GM12873 (cell line): ENCODE results near the gene DSEL.

Source experiments
- TF ChIP-seq, protein P1 (sequence below): IDR thresholded peaks from 2 replicates; pipeline ENCODE4 v1.5.1; 2012; ENCODE audit warnings: low read depth, mild to moderate bottlenecking, moderate library complexity, low read length, control low read depth; ENCODE audit not compliant: insufficient read depth; ENCODE audit errors: missing control alignments

DSEL gene

DNA sequence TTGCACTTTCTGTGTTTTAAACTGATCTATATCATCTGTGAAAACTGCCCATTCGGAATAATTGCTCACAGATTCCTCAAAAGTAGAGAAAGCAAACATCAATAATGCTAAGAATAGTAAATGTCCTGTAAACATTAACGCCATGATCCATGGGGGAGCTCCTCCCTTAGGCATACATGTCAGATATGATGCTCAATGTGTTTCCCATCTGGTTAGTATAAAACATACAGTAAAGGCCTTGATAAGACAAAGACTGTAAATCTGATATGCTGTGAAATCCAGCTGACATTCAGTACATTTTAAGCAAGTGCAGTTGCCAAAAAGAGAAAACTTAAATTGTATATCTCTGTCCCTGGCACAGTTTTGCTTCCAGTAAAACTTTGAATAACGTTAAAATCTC lies 2.1 kb downstream of the DSEL start:
- TF ChIP-seq, protein P1, sequence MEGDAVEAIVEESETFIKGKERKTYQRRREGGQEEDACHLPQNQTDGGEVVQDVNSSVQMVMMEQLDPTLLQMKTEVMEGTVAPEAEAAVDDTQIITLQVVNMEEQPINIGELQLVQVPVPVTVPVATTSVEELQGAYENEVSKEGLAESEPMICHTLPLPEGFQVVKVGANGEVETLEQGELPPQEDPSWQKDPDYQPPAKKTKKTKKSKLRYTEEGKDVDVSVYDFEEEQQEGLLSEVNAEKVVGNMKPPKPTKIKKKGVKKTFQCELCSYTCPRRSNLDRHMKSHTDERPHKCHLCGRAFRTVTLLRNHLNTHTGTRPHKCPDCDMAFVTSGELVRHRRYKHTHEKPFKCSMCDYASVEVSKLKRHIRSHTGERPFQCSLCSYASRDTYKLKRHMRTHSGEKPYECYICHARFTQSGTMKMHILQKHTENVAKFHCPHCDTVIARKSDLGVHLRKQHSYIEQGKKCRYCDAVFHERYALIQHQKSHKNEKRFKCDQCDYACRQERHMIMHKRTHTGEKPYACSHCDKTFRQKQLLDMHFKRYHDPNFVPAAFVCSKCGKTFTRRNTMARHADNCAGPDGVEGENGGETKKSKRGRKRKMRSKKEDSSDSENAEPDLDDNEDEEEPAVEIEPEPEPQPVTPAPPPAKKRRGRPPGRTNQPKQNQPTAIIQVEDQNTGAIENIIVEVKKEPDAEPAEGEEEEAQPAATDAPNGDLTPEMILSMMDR = no peak

DNA sequence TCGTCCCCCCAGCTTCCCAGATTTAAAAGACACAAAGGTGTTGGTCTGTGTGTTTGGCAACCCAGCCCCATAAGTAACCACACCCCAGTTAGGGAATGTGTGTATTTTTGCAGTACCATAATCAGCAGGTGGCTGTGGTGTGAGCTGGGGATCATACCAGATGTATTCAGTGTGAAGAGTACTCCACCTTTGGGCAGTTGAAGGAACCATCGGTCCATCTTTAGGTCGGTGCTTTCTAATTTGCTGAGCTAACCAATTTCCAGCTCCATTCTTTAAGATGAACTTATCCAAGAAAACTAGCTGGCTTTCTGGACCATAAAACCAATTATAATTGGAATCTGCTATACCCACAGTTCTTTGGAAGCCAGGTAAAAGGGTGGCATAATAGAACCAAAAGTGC lies 3.2 kb downstream of the DSEL start:
- TF ChIP-seq, protein P1 = peak; percentile 8

DNA sequence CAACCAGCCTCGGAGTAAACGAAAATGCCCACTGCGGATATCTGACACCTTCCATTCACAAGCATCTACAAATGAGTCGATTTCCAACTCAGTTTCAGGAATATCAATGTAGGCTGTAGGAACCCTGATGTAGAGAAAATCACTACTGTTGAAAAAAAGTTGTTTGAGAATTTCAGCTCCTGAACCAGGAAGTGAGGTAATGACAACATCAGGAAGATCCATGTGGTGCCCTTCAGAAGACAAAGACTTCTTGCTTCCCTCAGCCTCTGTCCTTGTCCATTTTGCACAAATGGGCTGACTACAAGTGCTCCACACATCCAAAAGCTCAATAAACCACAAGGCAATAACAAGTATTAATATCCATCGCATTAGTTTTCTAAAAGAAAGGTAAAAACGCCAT lies 4.7 kb downstream of the DSEL start:
- TF ChIP-seq, protein P1 = no peak

DNA sequence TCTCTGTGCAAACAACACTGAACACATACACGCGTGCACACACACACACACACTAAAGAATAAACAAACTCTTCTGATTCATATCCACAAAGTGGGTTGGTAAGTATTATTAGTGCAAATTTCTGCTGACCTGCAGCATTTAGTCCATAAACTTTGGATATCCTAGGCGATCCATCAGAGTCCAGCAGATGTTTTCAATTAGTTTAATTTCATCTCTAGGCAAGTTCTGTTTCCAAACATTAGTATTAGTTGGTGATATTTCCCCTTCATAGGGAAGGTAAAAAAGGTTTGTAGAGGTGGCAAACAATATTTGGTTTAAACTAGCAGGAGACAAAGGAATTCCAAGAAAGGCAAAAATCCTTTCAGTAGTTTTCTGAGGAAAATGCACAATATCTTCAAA lies 5.7 kb downstream of the DSEL start:
- TF ChIP-seq, protein P1 = no peak

DNA sequence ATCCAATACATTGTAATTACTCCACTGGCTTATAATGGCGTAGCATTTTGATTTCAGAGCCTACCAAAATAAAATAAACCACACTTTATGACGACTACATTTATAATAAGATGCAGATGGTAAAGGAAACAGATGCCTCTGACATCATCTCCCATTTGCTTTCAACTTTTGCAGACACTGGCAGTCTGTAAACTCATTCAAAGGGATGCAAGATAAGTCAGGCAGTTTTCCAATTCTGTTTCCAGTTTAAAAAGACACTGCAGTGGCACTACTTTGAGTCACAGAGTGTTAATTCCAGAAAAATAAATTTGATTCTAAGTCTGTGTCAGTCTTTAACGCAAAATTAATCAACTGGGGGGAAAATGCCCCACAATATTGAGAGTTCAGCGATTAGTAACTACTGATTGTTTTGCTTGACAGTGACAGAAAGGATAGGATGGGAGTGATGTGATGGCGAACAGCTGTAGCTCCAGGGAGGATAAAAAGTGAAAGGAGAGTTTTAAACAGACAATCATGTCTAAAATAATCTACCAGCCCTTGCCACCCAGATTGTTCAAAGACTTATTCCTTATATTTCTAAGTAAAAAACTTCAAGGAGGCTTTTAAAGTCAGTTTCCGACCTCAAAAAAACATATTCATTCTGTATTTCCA lies 6.7 kb downstream of the DSEL start:
- TF ChIP-seq, protein P1 = no peak

DNA sequence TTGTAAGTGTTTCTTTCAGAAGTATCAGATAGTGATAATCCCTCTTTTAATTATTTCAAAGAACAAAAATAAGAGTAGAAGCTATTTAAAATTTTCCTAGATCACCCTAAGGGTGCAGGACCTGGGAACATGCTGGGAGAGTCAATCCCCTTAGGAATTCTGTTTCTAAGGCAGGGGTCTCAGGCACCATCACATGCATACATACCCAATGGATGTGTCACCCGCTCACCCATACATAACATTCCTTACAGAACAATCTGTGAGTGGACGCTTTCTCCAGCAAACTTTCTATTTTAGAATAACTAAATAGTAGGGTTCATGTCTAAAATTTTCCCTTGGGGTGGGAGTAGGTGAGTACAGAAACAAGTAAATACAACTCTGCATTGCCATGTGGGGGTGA lies 8.4 kb downstream of the DSEL start:
- TF ChIP-seq, protein P1 = no peak

DNA sequence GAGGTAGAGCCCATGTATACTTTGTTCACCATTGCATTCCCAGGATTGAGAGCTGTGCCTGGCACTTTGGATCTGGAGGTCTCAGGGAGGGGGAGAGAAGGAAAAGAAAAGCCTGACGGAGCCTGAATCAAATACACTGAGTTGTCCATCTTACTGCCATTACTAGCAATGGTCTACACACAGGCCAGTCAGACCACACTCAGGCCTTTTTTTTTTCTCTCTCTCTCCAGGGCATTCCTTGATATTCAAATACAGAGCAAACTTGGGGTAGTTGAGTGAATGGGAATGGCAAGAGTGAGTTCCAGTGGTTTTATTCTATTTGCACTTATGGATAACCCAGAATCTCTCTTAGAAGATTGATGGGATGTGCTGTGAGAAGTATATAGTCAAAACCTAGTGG lies 11.8 kb downstream of the DSEL start:
- TF ChIP-seq, protein P1 = no peak
